Breast epithelium (tissue), 3 donors: ENCODE results near the gene TMEM108.

ENCODE experiments used
- CTCF ChIP-seq, 3 donors: fragments of 450-650 bp; IDR thresholded peaks; one replicate each; pipeline ENCODE4 v1.5.1; 2016 to 2017; ENCODE audit warnings: antibody characterized with exemption in 3 of 3, mild to moderate bottlenecking in 3 of 3, moderate library complexity in 3 of 3
- POLR2A ChIP-seq: fragments of 450-650 bp; IDR thresholded peaks from one replicate; pipeline ENCODE4 v1.6.1; 2016; ENCODE audit warnings: antibody characterized with exemption, mild to moderate bottlenecking, moderate library complexity

GRCh38 chr3:133381346-133382109, 343.3 kb downstream of the TMEM108 start:
- TF ChIP-seq POLR2A (no peak), CTCF (IDR thresholded peaks at IDR 0.05) (no peak)
